ENCODE data around the gene PRLR. TPM values are rescaled to one million over a fixed set of nuclear protein-coding genes. Genes with fewer than 3 reads are reported as not detected.

Gene PRLR
- total RNA-seq, 2 experiments from 2014 or later: 0.03 TPM; not detected in 1

- Histone ChIP-seq H3K4me3 (ENCODE audit: low read length) (no peak overlapping the region), H3K27me3 (ENCODE audit: control insufficient read depth in 1 of 2, insufficient read depth in 2 of 2, low read length in 2 of 2) (peaks cover 0 to 6% of the 10 kb centered on the region in 2 experiments), H3K4me1 (ENCODE audit: insufficient read depth, low read length) (no peaks in the 10 kb centered on the region), H3K9me3 (ENCODE audit: control insufficient read depth in 1 of 2, insufficient read depth in 1 of 2, low read length in 2 of 2) (no peaks in the 10 kb centered on the region), H3K36me3 (ENCODE audit: insufficient read depth, low read length) (no peaks in the 10 kb centered on the region), H3K27ac (ENCODE audit: low read depth in 1 of 2, low read length in 2 of 2) (no peak overlapping the region)
- no peaks in the 10 kb centered on the region for H3K4me1 Mint-ChIP-seq (ENCODE audit: low read depth)
- no peak for TF ChIP-seq CTCF (IDR thresholded peaks at IDR 0.05)
- H3K9me3 Mint-ChIP-seq: no peaks in the 10 kb centered on the region
- no peak for DNase-seq
- H3K4me3 Mint-ChIP-seq: no peak overlapping the region
- intact Hi-C loops (cut with DNase I, micrococcal nuclease): no loop called here
- ChIA-PET CTCF (no interaction called here), POLR2A (no interaction called here)
- H3K27ac Mint-ChIP-seq: no peak overlapping the region
- H3K27me3 Mint-ChIP-seq: peaks cover 34% of the 10 kb centered on the region
- no peaks in the 10 kb centered on the region for H3K36me3 Mint-ChIP-seq (ENCODE audit: low read depth)
- ATAC-seq (ENCODE audit: poor library complexity): no peak
Measured at GRCh38 chr5:35205186-35205585, 25.1 kb downstream of the PRLR start.

GRCh38 chr5:35203403-35203802 lies 26.9 kb downstream of the PRLR start:
- H3K4me3 Mint-ChIP-seq: no peak overlapping the region
- DNase-seq (no peak), ATAC-seq (ENCODE audit: poor library complexity) (no peak)
- intact Hi-C loops (cut with DNase I, micrococcal nuclease): loop anchor here (2.0 to 5.0 kb wide), 2 partner anchors 115 to 116 kb away; no protein-coding TSS in a partner anchor
- POLR2A ChIA-PET: no interaction called here
- no peak overlapping the region for H3K27ac Mint-ChIP-seq
- Histone ChIP-seq H3K36me3 (ENCODE audit: insufficient read depth, low read length) (no peaks in the 10 kb centered on the region), H3K9me3 (ENCODE audit: control insufficient read depth in 1 of 2, insufficient read depth in 1 of 2, low read length in 2 of 2) (no peaks in the 10 kb centered on the region), H3K27me3 (ENCODE audit: control insufficient read depth in 1 of 2, insufficient read depth in 2 of 2, low read length in 2 of 2) (peaks cover 0 to 6% of the 10 kb centered on the region in 2 experiments), H3K4me3 (ENCODE audit: low read length) (no peak overlapping the region), H3K27ac (ENCODE audit: low read depth in 1 of 2, low read length in 2 of 2) (no peak overlapping the region), H3K4me1 (ENCODE audit: insufficient read depth, low read length) (no peaks in the 10 kb centered on the region)
- H3K36me3 Mint-ChIP-seq (ENCODE audit: low read depth): no peaks in the 10 kb centered on the region
- CTCF ChIA-PET: no interaction called here
- no peaks in the 10 kb centered on the region for H3K9me3 Mint-ChIP-seq
- H3K27me3 Mint-ChIP-seq: peaks cover 47% of the 10 kb centered on the region
- H3K4me1 Mint-ChIP-seq (ENCODE audit: low read depth): no peaks in the 10 kb centered on the region
- no peak for TF ChIP-seq CTCF (IDR thresholded peaks at IDR 0.05)

- peak; percentile 45 for TF ChIP-seq CTCF (IDR thresholded peaks at IDR 0.05)
- no peaks in the 10 kb centered on the region for H3K9me3 ChIP-seq (ENCODE audit: control insufficient read depth in 1 of 2, insufficient read depth in 1 of 2, low read length in 2 of 2)
- no peaks in the 10 kb centered on the region for H3K36me3 ChIP-seq (ENCODE audit: insufficient read depth, low read length)
- H3K36me3 Mint-ChIP-seq (ENCODE audit: low read depth): no peaks in the 10 kb centered on the region
- H3K27ac ChIP-seq (ENCODE audit: low read depth in 1 of 2, low read length in 2 of 2): no peak overlapping the region
- no peak overlapping the region for H3K27ac Mint-ChIP-seq
- H3K27me3 Mint-ChIP-seq: peaks cover 46% of the 10 kb centered on the region
- ATAC-seq (ENCODE audit: poor library complexity): no peak
- intact Hi-C loops (cut with DNase I, micrococcal nuclease): loop anchor here (1.0 to 5.0 kb wide), 3 partner anchors 114 to 724 kb away; no protein-coding TSS in a partner anchor
- ChIA-PET CTCF (no interaction called here), POLR2A (no interaction called here)
- H3K4me1 Mint-ChIP-seq (ENCODE audit: low read depth): no peaks in the 10 kb centered on the region
- H3K4me3 ChIP-seq (ENCODE audit: low read length): no peak overlapping the region
- H3K4me1 ChIP-seq (ENCODE audit: insufficient read depth, low read length): no peaks in the 10 kb centered on the region
- DNase-seq: peak in 10 of 14 experiments; percentile 2 to 50 (median 16)
- peaks cover 3 to 10% of the 10 kb centered on the region in 2 experiments for H3K27me3 ChIP-seq (ENCODE audit: control insufficient read depth in 1 of 2, insufficient read depth in 2 of 2, low read length in 2 of 2)
- no peaks in the 10 kb centered on the region for H3K9me3 Mint-ChIP-seq
- H3K4me3 Mint-ChIP-seq: no peak overlapping the region
Measured at GRCh38 chr5:35202319-35203111, 27.8 kb downstream of the PRLR start.
